OCI-LY3 (cell line): Measurements from ENCODE around the gene SPRN.

Experiments
- CTCF ChIP-seq: fragments of 200-600, 300-600 bp; sonication (generic); IDR thresholded peaks from 2 replicates; pipeline ENCODE4 v1.5.1; 2014; ENCODE audit warnings: antibody characterized with exemption, low read length, low read depth
- EZH2phosphoT487 ChIP-seq: fragments of 200-600 bp; shearing (Covaris generic); IDR thresholded peaks from 2 replicates; pipeline ENCODE4 v1.6.1; 2018; ENCODE audit warnings: antibody characterized with exemption, mixed run types, low read depth

GRCh38 chr10:133415752-133416151 is 8.7 kb downstream of the SPRN start:
- TF ChIP-seq CTCF (no peak), EZH2phosphoT487 (no peak)
